ENCODE measurements around the gene ISM2. TPM values are rescaled to one million over a fixed set of nuclear protein-coding genes. Genes with fewer than 3 reads are reported as not detected.

Gene ISM2
- total RNA-seq, 1 donor from 2014 or later: not detected

DNA sequence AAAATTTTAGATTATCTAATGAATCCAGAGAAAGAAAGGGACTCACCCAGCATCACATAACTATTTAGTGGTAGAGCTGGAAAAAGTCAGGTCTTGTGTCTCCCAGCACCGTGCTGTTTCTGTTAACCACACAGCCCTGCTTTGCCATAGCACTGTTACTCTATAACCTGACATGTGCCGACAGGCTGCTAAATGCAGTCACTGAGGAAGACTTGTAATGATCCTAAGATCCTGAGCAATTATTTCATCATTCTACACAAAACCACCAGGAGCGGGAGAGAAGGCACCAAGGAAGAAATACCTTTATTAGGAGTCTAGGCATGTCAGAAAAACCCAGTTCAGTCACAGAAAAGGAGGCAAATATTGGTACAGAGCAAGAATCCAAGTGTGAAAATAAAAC, 72.2 kb downstream of the ISM2 start:
- TF ChIP-seq, protein P1, sequence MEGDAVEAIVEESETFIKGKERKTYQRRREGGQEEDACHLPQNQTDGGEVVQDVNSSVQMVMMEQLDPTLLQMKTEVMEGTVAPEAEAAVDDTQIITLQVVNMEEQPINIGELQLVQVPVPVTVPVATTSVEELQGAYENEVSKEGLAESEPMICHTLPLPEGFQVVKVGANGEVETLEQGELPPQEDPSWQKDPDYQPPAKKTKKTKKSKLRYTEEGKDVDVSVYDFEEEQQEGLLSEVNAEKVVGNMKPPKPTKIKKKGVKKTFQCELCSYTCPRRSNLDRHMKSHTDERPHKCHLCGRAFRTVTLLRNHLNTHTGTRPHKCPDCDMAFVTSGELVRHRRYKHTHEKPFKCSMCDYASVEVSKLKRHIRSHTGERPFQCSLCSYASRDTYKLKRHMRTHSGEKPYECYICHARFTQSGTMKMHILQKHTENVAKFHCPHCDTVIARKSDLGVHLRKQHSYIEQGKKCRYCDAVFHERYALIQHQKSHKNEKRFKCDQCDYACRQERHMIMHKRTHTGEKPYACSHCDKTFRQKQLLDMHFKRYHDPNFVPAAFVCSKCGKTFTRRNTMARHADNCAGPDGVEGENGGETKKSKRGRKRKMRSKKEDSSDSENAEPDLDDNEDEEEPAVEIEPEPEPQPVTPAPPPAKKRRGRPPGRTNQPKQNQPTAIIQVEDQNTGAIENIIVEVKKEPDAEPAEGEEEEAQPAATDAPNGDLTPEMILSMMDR (IDR thresholded peaks at IDR 0.05): no peak
- Histone ChIP-seq H3K4me1 (no peaks in the 10 kb centered on the region), H3K36me3 (peaks cover 71 to 99% of the 10 kb centered on the region in 2 donors), H3K4me3 (no peak overlapping the region), H3K27ac (no peak overlapping the region), H3K9me3 (no peaks in the 10 kb centered on the region), H3K27me3 (no peaks in the 10 kb centered on the region)
- intact Hi-C loops (cut with DNase I): no loop called here
- no peak for DNase-seq (ENCODE audit: low spot score in 2 of 2)

DNA sequence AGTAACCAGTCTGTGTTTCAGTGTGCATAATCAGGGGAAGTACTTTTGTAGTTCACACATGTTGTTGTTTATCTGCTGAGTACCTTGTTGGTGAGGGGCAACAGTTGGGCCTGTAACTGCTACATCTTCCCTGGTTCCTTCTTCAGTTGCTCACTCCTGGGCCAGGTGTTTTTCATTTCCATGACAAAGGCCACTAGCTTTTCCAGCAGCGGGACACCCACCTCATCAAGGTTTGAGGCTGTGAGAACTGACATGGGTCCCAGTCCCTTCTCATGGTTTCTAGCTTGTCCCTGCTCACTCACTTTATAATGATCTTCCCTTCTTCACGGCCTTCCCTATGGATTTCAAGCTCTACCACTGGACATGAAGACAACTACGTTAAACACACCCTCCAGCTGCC, 73.8 kb downstream of the ISM2 start:
- Histone ChIP-seq H3K27ac (no peak overlapping the region), H3K36me3 (peaks cover 70 to 89% of the 10 kb centered on the region in 2 donors), H3K4me1 (no peaks in the 10 kb centered on the region), H3K9me3 (peaks cover 6 to 14% of the 10 kb centered on the region in 2 donors), H3K4me3 (no peak overlapping the region), H3K27me3 (no peaks in the 10 kb centered on the region)
- no peak for DNase-seq (ENCODE audit: low spot score in 2 of 2)
- intact Hi-C loops (cut with DNase I): no loop called here
- TF ChIP-seq, protein P1 (IDR thresholded peaks at IDR 0.05): no peak

Other genes starting within 250 kb of the ISM2 start
- gene NGB, start 227.6 kb downstream of the ISM2 start, total RNA-seq: not detected
- 28.4 TPM for gene POMT2, start 177.9 kb downstream of the ISM2 start, total RNA-seq
- gene GSTZ1, start 177.8 kb downstream of the ISM2 start, total RNA-seq: 22.6 TPM
- 3.7 TPM for gene TMED8, start 121.7 kb downstream of the ISM2 start, total RNA-seq
- gene SAMD15, start 121.4 kb downstream of the ISM2 start, total RNA-seq: not detected
- not detected for gene NOXRED1, start 75.3 kb downstream of the ISM2 start, total RNA-seq
- gene VIPAS39, start 41.2 kb downstream of the ISM2 start, total RNA-seq: 2.8 TPM
- gene AHSA1, start 40.7 kb downstream of the ISM2 start, total RNA-seq: 123 TPM
- gene SPTLC2, start 117.8 kb upstream of the ISM2 start, total RNA-seq: 25.7 TPM
- 14.5 TPM for gene ALKBH1, start 209.2 kb upstream of the ISM2 start, total RNA-seq
- 3.1 TPM for gene SLIRP, start 209.3 kb upstream of the ISM2 start, total RNA-seq

All from ascending aorta (tissue), 2 donors.